SU-DHL-6 (cell line): ENCODE measurements around the gene IZUMO2.
"Not testable (repeated sequence)": the region's sequence is repeated elsewhere in the genome, so short reads cannot be mapped to it uniquely, and the experiment has no call there.

ENCODE experiments used
- H2AFZ ChIP-seq: fragments of 200-600 bp; sonication (generic); 2 replicates; pipeline ENCODE4 v1.6.1; 2014; ENCODE audit warnings: low read depth, mild to moderate bottlenecking, moderate library complexity, mixed read lengths, antibody characterized with exemption, low read length; ENCODE audit not compliant: severe bottlenecking
- H3F3A ChIP-seq: fragments of 200-600 bp; shearing (Covaris generic); 2 replicates; pipeline ENCODE4 v1.6.0; 2016; ENCODE audit warnings: antibody characterized with exemption, mild to moderate bottlenecking; ENCODE audit not compliant: insufficient read depth
- H3K27ac ChIP-seq: fragments of 200-600 bp; sonication (generic); 2 replicates; pipeline ENCODE4 v1.5.1; 2016; ENCODE audit warnings: low read depth, mild to moderate bottlenecking, low read length, moderate library complexity, mixed read lengths
- H3K27me3 ChIP-seq: fragments of 200-600 bp; sonication (generic), shearing (Covaris generic); 2 replicates; pipeline ENCODE4 v1.6.0; 2014; ENCODE audit warnings: mild to moderate bottlenecking, low read length
- H3K36me3 ChIP-seq: fragments of 200-600 bp; sonication (generic); 2 replicates; pipeline ENCODE4 v1.6.1; 2014; ENCODE audit warnings: mild to moderate bottlenecking, low read length, mixed read lengths
- H3K4me2 ChIP-seq: fragments of 300-600, 200-600 bp; shearing (Covaris generic), sonication (generic); 2 replicates; pipeline ENCODE4 v1.6.0; 2014; ENCODE audit warnings: low read length, low read depth, mild to moderate bottlenecking; ENCODE audit not compliant: poor library complexity, severe bottlenecking
- H3K4me3 ChIP-seq: fragments of 200-600 bp; sonication (generic); 2 replicates; pipeline ENCODE4 v1.5.1; 2014; ENCODE audit warnings: antibody characterized with exemption, low read length, mild to moderate bottlenecking, mixed read lengths; ENCODE audit not compliant: insufficient read depth, poor library complexity, severe bottlenecking
- H3K79me2 ChIP-seq: fragments of 200-600 bp; sonication (generic); 2 replicates; pipeline ENCODE4 v1.6.1; 2014; ENCODE audit warnings: mild to moderate bottlenecking, low read length, moderate library complexity; ENCODE audit not compliant: insufficient read depth
- H3K9ac ChIP-seq: fragments of 200-600 bp; sonication (generic); 2 replicates; pipeline ENCODE4 v1.7.0; 2014; ENCODE audit warnings: mild to moderate bottlenecking, low read length
- H3K9me2 ChIP-seq: fragments of 200-600 bp; sonication (generic); replicated peaks from 2 replicates; pipeline ENCODE4 v1.6.1; 2014; ENCODE audit warnings: low read length; ENCODE audit not compliant: insufficient read depth
- H3K9me3 ChIP-seq: fragments of 200-600 bp; sonication (generic); 2 replicates; pipeline ENCODE4 v1.6.1; 2014; ENCODE audit warnings: low read length, mixed read lengths; ENCODE audit not compliant: insufficient read depth
- H4K20me1 ChIP-seq: fragments of 200-600 bp; sonication (generic); 2 replicates; pipeline ENCODE4 v1.6.1; 2014; ENCODE audit warnings: low read depth, mild to moderate bottlenecking, antibody characterized with exemption, low read length, moderate library complexity, mixed read lengths

IZUMO2 gene

DNA sequence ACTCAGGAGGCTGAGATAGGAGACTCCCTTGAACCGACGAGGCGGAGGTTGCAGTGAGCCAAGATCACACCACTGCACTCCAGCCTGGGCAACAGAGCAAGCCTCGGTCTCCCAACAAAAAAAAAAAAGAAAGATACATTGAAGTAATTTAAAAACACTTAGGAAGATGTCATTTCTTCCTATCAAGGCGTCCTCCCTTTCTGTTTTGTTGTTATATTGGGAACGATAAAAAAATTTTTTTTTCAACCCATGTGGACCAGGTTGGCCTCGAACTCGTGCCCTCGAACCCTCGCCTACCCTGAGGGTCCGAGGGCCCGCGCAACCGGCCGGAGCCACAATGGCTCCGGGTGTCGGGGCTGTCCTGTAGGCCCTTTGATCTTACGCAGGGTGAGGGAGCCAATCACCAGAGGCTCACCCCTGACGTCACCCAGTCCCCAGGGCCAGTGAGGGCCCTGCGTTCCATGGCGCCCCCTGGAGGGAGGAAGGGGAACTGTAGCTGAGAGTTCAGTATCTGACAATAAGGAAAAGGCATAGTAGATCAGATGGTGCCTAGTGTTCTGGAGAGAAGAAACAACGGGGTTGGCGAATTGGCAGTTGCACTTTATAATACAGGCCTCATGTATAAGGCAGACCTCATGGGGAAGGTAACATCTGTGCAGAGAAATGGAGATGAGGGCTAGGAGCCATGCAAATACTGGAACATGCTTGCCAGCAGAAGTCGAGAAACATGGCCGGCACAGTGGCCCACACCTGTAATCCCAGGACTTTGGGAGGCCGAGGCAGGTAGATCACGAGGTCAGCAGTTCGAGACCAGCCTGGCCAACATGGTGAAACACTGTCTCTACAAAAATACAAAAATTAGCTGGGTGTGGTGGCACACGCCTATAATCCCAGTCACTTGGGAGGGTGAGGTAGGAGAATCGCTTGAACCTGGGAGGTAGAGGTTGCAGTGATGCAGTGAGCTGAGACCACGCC lies 29.3 kb downstream of the IZUMO2 start:
- H3K36me3 ChIP-seq, H3K4me3 ChIP-seq, H3K4me2 ChIP-seq, H3K79me2 ChIP-seq, H3F3A ChIP-seq, H2AFZ ChIP-seq, H3K9ac ChIP-seq, H3K9me2 ChIP-seq, H3K27me3 ChIP-seq, H3K9me3 ChIP-seq, H3K27ac ChIP-seq, H4K20me1 ChIP-seq: not testable (repeated sequence)

- not testable (repeated sequence) for H2AFZ ChIP-seq, H3K27me3 ChIP-seq, H3F3A ChIP-seq, H3K9me3 ChIP-seq, H3K9ac ChIP-seq, H3K9me2 ChIP-seq, H3K4me2 ChIP-seq, H4K20me1 ChIP-seq, H3K27ac ChIP-seq, H3K36me3 ChIP-seq, H3K4me3 ChIP-seq, H3K79me2 ChIP-seq
Measured at GRCh38 chr19:50104012-50104411, 59.1 kb downstream of the IZUMO2 start.

- H3K9me2 ChIP-seq, H3K27me3 ChIP-seq, H3F3A ChIP-seq, H3K9me3 ChIP-seq, H2AFZ ChIP-seq, H3K4me2 ChIP-seq, H4K20me1 ChIP-seq, H3K79me2 ChIP-seq, H3K36me3 ChIP-seq, H3K27ac ChIP-seq, H3K9ac ChIP-seq, H3K4me3 ChIP-seq: not testable (repeated sequence)
Measured at GRCh38 chr19:50103405-50103804, 59.7 kb downstream of the IZUMO2 start.
